Measurements from ENCODE around the gene CRHR2.
A peak's percentile ranks its signal among the peaks of the same experiment; 100 is the strongest.

Gene CRHR2

DNA sequence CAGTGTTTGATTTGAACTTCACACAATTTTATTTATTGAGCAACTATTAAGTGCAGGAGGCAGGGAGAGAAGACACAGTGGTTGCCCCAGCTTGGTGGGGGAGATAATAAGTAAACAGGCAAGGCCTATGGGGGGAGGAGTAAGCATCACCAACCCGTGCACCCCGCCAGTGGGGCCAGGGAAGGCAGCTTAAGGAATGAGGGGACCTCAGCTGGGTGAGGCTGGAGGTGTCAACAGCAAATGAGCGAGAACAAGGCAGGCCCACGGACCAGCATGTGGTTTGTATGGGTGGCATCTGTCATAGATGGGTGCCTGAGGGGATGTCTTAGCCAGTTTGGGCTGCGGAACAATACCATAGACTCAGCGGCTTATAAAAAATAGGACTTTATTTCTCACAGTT, 24.1 kb upstream of the CRHR2 start:
- no peak for DNase-seq

DNA sequence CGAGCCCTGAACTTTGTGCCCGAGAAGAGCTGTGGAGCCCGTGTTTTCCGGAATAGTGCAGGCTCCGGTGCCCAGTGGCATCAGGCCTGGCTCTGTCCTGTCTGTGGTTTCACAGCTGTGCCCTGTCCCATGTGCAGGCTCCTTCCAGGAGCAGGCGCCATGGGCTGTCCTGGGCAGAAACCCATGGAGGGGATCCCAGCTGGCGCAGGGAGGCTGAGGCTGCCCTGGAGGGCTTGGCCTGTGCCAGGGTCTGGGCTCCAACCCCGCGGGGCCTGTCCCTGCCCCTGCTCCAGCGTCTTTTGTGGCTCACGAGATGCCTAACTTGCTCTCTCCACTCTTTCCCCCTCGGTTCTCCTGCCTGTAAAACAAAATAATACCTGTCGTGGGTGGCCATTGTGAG, 23.3 kb upstream of the CRHR2 start:
- DNase-seq = no peak

DNA sequence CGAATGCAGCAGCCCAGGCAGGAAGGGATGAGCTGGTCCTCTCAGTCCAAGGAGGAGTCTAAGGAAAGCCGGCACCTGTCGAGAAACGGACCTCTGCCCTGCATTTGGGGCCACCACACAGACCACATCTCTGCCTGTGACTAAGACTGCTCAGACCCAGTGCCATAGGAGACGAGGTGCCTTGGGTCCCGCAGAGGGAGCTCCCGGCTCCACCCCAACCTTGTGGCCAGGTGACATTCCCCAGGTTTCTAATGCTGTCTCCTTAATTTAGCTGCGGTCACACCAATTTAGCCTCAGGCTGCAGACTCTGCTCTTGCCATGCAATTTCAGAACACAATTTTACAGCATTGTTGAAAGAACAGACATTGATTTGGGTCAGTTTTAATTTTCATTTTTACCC, 22.8 kb upstream of the CRHR2 start:
- no peak for DNase-seq

DNA sequence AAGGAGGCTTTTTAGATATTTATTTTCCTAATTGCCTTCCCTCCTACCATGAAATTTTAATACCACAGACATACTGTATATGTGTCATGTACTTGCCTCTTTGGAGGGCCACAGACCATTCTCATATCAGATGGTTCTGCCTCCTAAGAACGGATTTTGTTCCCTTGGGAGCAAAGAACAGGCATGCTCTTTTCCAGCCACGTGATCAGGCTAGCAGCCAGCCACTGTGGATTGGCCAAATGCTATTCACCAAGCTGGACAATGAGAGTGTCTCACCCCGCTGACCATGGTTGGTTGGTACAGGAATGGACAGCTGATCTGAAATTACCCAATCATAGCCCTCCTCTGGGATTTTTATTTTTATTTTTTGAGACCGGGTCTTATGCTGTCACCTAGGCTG, 21.5 kb upstream of the CRHR2 start:
- DNase-seq = no peak

DNA sequence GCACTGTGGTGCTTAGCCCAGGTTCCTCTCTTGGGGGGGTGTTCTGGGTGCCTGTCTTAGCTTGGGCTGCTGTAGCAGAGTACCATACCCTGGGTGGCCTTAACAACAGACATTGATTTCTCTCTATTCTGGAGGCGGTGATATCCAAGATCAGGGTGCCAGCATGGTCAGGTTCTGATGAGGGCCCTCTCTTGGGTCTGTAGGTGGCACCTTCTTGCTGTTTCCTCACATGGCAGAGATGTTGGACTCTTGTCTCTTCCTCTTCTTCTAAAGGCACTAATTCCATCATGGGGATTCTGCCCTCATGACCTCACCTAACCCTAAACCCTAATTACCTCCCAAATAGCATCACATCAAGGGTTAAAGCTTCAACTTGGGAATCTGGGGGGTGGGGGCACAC, 19.9 kb upstream of the CRHR2 start:
- DNase-seq = no peak

DNA sequence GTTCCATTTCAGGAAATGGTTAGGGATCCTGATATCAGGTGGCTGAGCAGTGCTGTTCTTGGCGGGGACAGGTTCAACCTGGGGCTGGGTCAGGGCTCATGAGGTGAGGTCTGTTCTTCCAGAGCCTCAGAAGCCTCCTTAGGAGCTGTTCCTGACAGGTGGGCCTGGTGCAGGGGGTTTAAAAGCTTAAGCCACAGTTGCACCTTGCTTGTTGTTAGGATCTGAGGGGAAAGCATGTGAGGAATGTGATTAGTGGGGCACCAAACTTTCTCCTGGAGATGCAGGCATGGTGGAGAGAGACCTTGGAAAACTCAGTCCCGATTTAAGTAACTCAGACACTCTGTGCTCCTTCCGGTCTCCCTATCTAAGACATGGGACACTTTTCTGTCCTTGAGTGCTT, 18.7 kb upstream of the CRHR2 start:
- no peak for DNase-seq

DNA sequence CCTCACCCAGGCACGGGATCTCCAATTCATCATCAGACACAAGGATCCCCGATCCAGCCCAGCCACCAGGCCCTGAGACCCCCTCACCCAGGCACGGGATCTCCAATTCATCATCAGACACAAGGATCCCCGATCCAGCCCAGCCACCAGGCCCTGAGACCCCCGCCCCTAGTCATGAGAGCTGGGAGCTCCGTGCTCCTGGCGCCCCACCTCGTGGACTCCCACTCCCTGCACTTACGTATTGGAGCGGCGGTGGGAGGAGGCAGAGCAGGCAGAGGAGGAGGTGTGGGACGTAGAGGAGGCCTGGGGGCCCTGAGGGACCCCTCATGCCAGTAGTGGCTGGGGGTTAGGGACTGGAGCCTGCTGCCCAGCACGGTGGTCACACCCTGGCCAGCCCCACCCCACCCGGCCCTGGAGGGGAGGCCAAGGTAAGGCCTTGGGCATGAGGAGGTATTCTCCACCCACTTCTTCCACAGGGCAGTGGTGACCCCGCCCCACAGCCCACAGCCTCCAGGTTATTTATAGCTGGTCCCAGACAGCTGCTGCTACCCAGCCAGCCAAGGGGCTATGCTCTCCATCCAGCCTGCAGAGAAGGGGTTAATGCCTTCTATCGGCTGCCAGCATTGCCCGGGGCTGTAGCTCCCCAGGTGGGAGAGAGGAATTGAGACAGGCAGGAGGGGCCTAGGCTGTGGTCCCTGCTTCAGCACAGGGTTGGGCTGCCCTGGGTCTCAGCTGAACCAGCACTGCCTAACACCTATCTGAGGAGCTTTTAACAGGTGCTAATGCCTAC, 17.6 kb upstream of the CRHR2 start:
- DNase-seq = peak; percentile 26

DNA sequence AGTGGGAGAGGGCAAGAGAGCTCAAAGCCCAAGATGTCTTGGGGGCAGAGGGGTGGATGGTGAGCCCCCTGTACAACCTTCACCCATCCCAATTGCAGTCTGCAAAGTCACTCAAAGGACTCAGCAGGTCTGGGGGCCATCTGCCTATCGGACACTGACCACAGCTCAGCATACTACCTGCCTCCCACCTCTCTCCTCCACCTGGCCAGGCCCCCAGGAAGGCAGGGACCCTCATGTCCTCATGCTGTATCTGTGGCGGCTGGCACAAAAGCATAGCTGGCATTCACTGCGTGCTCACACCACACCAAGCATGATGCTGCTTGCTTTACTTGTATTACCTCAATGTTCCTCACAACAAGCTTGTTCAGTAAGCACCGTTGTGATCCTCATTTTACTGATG, 16.2 kb upstream of the CRHR2 start:
- no peak for DNase-seq

DNA sequence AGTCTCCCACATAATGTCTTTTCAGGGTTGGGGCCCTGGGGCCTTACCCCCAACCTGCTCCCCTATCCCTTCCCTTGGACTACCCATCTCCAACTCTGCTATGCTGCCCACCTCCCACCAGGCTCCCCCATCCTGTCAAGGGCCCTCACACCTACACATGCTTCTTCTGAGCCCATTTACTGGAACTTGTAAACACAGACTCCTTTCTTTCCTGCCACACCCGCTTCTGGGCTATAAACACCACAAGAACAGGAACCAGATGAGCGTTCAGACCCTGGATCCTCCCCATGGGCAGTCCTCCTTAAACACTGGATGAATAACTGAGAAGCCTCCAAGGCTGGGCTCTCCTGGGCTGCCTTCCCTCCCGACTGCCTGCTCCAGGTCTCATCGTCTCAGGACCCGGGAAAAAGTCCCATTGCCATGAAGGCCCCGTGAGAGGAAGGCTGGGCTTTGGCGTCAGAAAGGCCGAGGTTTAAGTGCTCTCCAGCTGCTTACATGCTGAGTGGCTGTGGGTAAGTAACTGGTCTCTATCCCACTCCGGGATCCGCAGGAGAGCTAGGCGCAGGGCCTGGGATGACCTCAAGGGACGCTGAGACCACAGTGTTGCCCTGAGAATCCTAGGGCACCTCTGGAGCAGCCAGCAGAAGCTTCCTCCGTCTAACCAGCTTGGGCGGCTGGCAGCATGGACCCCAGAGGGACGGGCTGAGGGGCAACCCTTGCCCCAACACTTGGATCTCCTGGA, 15.6 kb upstream of the CRHR2 start:
- no peak for DNase-seq

DNA sequence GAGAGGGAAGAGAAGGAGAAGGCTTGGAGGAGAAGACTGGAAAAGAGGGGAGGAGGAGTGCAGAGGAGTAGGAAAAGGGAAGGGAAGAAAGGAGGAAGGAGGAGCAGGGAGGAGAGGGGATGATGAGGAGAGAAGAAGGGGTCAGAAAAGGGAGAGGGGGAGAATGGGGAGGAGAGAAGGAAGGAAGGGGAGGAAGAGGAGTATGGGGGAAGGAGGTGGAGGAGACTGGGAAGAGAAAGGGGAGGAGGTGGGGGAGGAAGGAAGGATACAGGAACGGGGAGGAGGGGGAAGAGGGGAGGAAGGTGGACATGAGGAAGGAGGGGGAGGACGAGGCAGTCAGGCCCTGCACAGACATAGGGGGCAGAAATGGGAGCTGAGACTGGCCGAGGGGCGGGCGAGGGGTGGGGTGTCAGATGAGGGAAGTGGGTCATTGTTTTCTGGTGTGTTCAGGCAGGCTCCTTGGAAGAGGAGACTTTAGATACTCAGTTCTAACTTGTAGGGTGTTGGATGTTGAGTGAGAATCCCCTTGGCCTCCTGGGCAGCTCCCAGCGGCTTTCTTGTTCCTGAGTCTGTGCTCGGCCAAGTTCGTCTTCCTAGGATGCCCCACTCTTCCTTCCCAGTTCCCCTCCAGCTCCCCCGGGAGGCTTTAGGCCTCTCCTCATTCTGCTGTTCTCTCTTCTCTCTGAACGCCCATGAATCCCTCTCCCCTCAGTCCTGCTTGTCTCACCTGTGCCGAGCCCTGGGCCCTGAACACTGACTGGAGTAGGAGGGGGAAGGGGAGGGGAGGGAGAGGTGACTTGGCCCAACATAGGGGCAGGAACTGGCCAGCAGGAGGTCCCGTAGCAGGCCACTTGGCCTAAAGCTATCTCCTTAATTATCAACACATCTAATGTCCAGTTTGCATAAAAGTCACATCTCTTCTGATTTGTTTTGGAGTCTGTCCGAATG, 12.8 kb upstream of the CRHR2 start:
- no peak for DNase-seq

DNA sequence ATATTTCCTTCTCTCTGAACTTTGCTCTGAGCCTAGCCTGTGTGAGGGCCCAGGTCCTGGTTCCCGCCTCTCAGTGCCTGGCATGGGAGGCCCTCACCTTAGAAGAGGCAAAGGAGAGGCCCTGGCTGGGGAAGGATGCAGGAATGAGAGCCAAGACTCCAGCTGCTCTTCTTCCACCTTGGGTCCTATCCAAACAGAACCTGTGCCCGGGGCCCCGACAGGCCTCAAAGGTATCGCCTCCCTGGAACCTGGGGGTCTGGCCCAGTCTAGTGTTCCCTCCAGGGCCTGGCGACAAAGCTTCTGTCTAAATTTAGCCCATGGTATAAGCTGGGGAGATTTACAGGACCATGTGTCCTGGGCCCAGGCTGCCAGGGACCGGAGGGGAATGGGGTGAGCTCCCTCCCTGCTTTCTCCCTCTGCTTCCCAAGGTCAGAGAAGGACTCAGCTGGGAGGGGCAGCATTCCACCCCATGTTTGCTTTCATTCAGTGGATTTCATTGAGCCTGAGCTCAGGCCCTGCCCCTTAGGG, 12.0 kb upstream of the CRHR2 start:
- DNase-seq = no peak

DNA sequence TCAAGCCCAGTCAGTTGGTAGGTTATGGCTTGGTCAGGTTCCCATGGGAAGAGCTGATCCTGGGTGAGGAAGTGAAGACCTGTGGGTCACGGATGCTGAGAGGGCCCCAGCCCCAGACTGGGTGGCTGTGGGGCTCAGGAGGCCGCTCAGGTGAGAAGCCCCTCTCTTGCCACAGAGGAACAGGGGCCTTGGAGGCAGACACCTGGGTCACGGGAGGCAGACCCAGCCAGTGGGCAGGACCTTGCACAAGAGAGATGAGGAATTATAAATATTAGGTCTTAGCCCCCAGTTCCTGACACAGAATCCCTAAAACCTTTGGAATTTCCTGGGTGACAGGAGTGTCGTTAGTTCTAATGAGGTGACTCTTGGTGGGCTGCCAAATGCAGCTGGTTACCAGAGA, 10.6 kb upstream of the CRHR2 start:
- DNase-seq = no peak

DNA sequence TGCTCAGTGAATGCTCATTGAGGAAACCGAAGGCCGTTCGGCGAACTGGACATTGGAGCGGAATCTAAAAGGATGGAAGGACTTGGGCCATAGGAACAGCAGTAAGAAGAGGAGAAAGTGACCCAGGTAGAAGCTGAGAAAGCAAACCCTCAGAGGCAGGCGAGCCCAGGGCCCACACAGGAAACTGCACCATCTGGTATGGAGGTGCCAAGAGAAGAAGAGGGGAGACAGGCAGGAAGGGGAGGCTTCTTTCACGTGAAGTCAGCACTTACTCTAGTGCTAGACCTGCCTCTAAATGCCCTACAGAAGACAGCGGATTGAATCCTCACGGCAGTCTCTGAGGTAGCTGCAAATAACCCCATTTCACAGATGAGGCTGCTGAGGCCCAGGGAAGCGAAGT, 10.2 kb upstream of the CRHR2 start:
- DNase-seq = no peak

DNA sequence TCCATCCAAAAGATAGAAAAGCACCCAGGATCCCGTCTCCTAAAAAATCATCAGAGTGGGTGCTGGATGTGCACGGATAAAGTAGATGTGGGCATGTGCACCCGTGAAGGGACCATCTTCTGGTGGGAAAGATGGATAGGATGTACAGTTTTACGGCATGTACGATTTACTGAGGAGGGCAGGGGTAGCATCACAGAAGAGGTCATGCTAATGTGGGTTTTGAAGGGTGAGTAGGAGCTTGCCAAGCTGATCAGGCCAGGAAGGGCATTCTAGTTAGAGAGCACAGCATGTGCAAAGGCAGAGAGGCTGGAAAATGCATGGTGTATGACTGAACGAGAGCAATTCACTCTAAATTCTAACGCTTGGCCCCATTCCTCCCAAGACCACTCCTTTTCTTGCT, 7.8 kb upstream of the CRHR2 start:
- no peak for DNase-seq

DNA sequence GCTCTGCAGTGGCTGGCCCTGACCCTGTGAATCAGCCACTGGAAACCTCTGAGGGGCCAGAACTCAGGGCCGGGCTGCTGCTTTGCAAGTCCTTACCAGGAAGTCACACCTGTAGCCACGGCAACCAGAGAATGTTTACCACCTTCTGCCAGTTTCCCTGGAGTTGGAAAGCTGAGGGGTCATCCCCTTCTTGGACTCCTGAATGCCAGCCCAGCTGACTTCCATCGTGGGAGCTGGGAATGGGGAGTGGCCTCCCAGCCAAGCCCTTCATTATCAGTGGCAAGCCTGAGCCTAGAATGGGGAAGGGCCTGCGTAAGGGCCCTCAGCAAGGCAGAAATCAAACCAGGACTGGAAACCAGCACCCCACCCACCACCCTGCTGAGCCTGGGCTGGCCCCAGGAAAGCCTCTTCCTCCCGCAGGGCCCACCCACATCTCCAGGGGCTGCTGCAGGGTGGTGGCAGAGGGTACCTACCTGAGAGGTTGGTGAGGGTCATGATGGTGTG, 6.5 kb upstream of the CRHR2 start:
- DNase-seq = no peak

DNA sequence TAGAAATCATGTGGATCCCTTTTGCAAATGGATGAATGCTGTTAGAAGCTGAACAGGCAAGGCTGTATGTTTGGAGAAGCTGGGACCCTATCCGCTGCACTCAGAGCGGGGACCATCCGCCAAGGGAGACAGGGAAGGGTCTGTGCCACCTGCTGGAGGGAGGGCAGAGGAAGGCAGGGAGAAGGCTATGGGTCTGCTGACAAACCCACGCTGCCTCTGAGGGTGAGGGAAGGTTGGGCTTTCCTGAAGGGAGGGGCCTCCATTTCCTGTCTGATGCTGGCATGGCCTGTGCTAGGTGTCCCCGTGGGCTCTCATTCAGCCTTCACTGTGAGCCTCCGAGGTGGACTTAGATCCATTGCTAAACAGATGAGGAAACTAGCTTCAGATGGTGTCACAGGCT, 5.3 kb upstream of the CRHR2 start:
- no peak for DNase-seq

DNA sequence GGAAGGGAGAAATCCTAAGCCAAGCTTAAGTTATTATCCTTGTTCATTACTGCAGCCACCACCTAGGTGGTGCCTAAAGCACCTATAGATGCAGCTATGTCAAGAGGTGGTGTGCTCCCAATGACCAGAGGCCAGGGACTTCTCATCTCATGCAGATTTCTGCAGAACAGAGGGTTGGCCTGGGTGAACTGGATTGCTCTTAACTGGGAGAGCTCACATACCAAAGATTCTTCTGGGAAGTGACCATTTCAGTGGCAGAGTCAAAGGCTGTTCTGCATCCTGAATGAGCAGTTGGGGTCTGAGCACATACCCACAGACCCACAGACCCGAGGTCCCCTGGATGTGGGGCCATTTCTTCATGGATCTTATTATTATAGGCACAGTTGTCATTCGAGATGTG, 2.1 kb upstream of the CRHR2 start:
- DNase-seq = no peak

DNA sequence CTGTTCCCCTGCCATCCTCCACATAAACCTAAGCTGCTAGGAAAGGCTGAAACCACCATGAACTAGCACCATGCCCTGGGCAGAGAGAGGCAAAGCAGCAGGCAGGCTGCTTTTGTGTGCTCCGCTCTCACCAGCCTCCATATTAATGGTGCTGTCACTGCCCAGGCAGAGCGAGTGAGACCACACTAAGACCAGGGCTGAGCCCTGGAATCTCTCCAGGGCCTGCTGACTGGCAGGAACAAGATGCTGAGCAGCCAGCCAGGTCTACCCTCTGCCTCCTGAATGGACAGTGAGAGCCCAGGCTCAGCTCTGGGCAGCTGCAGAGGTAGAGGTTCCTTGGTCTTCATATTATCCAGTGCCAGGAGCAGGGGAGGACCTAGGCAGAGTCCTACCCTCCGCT, 1.6 kb upstream of the CRHR2 start:
- no peak for DNase-seq

DNA sequence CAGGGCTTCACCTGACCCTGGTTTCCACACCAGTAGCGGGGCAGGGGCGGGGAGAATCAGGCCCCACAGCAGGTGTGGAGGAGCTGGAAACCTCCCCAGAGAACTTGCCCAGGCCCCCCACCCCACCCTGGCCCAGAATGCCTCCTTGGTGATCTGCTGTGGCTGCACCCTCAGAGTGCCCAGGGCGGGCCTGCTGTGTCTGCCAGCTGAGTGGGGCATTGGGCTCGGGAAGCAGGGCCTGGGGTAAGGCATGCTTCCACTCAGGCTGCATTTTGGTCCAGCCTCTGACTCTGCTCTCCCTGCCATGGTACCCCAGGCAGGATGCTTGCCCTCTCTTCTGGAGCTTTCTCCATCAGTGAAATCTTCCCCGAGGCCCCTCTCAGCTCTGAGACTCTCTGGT, 1.1 kb upstream of the CRHR2 start:
- no peak for DNase-seq

DNA sequence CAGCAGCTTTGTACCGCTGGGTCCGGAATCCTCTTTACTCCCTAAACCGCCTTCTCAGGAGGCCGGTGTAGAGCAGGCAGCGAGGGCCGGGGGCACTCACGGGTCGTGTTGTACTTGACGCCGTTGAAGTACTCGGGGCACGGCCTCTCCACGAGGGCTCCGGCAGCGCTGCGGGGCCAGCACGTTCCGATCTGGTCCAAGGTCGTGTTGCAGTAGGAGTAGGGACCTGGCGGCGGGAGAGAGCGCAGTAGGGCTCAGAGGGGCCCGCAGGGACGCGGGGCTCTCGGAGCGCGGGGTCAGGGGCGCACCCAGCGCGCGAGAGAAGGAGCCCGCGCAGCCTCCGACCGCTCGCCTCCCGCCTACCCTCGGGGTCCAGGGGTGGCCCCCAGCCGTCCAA, 443 bp downstream of the CRHR2 start:
- no peak for DNase-seq

DNA sequence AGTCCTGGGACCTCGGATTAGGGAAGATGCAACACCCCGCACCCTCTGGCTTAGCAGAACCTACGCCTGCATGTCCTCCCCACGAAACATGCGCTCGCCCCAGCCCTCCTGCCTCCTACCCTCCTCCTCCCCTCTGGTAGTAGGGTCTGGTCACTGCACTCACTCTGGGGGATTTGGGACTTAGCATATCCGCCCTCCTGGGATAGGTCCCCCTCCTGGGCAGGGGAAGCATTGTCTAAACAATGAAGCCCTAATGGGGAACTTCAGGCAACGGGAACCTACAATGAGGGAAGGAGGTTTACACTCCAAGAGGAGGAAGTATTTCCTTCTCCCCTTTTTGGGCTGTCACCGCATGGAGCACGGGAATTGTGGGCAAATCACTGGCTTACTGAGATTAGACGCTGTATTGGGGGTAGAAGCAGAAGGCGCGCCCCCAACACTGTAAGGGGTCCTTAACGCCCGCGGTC, 892 bp downstream of the CRHR2 start:
- DNase-seq = no peak

DNA sequence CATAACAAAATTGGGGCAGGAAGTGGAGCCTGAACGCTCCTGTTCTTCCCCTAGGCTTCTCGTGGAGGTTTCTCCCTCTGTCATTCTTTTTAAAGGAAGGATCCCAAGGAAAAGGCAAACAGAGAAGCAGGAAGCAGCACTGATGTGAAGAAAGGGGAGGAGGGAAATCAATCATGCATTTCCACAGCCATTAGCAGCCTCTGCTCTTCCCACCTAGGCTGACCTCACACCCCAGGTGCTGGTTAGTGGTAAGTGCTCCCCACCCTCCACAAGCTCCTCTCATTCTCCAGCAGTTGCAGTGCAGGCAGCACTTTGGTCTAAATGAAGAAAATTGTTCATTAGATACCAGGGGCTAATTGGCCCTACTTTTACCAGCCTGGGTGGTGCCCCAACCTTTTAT, 2.6 kb downstream of the CRHR2 start:
- DNase-seq = no peak

DNA sequence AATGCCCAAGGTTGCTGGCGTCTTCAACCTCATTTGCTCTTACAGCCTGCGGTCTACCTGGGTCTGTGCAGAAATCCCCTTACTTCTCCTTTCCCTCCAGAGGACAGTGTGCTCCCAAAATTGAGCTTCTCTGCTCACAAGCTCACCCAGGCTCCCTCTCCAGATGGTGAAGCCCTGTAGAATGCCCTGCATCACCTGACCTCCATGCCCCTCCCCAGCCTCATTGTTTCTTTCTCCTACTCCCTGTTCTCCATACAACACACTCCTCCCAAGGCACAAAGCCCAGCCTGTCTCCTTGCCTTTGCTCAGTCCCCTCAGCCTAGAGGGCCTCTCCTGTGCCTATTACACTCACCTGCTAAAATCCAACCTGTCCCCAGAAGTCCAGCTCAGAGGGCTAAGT, 3.5 kb downstream of the CRHR2 start:
- no peak for DNase-seq
